Stimulated activated memory B cell treated with anti-CD40 and anti-IgM and Interleukin-4, amounts not matched to agents 10 μg/mL and 1 μg/mL and 100 μg/mL, for 72 hours (primary cell): ENCODE data around the gene TM9SF4.
"Not testable (repeated sequence)": the region's sequence is repeated elsewhere in the genome, so short reads cannot be mapped to it uniquely, and the experiment has no call there.

ENCODE experiments used
- ATAC-seq: fragments of 150-1000 bp; cut with Tn5 transposase; 2 replicates; pipeline ENCODE4 v1.10.0; 2021
- H3K27ac Mint-ChIP-seq: one replicate; pipeline ENCODE4 v1.8.0; 2022; ENCODE audit warnings: mild to moderate bottlenecking, mixed read lengths
- H3K27me3 Mint-ChIP-seq: one replicate; pipeline ENCODE4 v1.8.0; 2022; ENCODE audit warnings: mixed read lengths
- H3K36me3 Mint-ChIP-seq: one replicate; pipeline ENCODE4 v1.8.0; 2022; ENCODE audit warnings: mixed read lengths
- H3K4me1 Mint-ChIP-seq: one replicate; pipeline ENCODE4 v1.8.0; 2022; ENCODE audit warnings: mixed read lengths
- H3K4me3 Mint-ChIP-seq: one replicate; pipeline ENCODE4 v1.8.0; 2022; ENCODE audit warnings: mild to moderate bottlenecking, moderate library complexity, mixed read lengths
- H3K9me3 Mint-ChIP-seq: one replicate; pipeline ENCODE4 v1.8.0; 2022; ENCODE audit warnings: mixed read lengths

TM9SF4 gene

DNA sequence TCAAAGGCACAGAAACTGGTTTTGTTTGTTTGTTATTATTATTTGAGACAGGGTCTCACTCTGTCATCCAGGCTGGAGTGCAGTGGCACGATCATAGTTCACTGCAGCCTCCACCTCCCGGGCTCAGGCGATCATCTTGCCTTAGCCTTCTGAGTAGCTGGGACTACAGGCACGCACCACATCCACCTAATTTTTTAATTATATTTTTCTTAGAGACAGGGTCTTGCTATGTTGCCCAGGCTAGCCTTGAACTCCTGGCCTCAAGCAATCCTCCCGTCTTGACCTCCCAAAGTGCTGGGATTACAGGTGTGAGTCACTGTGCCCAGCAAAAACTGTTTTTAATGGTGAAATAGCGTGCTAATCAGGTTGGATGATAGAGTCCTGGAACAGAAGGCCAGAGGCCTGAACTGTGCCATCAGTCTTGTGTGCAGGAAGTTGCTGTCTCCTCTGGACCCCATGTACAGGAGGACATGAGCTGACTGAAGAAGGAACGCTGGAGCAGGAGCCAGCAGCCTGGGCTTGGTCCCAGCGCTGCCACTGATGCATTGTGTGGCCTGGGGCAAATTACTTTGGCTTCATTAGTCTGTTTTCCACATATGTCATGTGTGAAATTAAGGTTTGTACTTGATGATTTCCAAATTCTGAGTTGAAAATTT is 4.9 kb downstream of the TM9SF4 start:
- Mint-ChIP-seq H3K27me3 (no peaks in the 10 kb centered on the region), H3K36me3 (peaks cover 13% of the 10 kb centered on the region), H3K9me3 (no peaks in the 10 kb centered on the region), H3K4me1 (peaks cover 56% of the 10 kb centered on the region), H3K4me3 (no peak overlapping the region), H3K27ac (no peak overlapping the region)
- no peak for ATAC-seq

DNA sequence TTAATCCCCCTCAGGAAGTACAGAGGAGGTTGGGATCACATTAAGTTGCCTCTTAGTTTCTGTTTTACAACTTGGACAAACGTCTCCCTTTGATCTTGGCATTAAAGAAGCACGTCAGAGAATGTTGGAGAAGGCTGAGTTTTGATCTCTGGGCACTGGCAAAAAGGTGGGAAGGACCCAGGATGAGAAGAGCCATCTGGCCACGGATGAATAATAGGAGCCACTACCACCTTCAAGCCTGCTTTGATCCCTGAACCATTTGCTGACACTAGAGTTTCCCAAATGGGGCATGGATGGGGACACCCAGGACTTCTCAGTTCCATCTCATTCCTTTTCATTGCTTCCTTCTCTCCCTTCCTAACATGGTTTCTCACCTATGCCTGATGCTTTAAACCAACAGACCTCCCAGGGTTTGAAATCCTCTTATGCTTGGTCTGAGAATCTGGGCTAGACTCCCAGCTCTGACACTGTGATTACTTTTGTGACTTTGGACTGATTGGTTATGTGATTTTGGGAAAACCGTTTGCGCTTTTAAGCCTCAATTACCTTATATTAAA is 5.8 kb downstream of the TM9SF4 start:
- H3K4me3 Mint-ChIP-seq: no peak overlapping the region
- no peak for ATAC-seq
- no peaks in the 10 kb centered on the region for H3K27me3 Mint-ChIP-seq
- H3K27ac Mint-ChIP-seq: no peak overlapping the region
- H3K36me3 Mint-ChIP-seq: peaks cover 13% of the 10 kb centered on the region
- H3K4me1 Mint-ChIP-seq: peaks cover 52% of the 10 kb centered on the region
- H3K9me3 Mint-ChIP-seq: no peaks in the 10 kb centered on the region

DNA sequence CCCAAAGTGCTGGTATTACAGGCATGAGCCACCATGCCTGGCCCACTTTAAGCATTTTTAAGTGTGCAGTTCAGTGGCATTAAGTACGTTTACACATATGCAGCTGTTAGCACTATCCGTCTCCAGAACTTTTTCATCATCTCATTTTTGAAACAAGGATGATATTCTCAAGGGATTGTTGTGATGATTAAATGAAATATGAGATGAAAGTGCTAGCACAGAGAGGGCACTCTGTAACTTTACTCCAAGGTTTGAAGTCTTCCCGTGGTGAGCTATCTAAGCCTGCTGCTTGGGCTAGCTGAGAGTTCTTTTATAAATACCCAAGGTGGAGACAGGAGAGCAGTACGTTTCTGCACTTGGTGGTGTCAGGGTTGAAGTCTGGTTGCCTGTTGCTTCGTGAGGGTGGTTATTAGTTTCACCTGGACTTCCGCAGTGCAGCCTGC is 6.6 kb downstream of the TM9SF4 start:
- H3K9me3 Mint-ChIP-seq: no peaks in the 10 kb centered on the region
- H3K36me3 Mint-ChIP-seq: peaks cover 13% of the 10 kb centered on the region
- no peaks in the 10 kb centered on the region for H3K27me3 Mint-ChIP-seq
- peaks cover 47% of the 10 kb centered on the region for H3K4me1 Mint-ChIP-seq
- no peak overlapping the region for H3K4me3 Mint-ChIP-seq
- ATAC-seq: no peak
- H3K27ac Mint-ChIP-seq: no peak overlapping the region

DNA sequence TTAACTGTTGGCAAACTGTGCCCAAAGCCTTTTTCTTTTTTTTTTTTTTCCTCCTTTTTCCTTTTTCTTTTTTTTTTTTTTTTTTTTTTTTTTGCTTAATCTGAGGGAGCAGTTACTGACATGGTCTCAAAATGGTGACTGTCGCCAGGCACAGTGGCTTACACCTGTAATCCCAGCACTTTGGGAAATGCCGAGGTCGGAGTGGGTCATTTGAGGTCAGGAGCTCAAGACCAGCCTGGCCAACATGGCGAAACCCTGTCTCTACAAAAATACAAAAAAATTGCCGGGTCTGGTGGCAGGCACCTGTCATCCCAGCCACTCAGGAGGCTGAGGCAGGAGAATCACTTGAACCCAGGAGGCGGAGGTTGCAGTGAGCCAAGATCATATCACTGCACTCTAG is 7.3 kb downstream of the TM9SF4 start:
- H3K27me3 Mint-ChIP-seq, H3K36me3 Mint-ChIP-seq, H3K9me3 Mint-ChIP-seq, H3K4me3 Mint-ChIP-seq, H3K27ac Mint-ChIP-seq, ATAC-seq: not testable (repeated sequence)
- peaks cover 40% of the 10 kb centered on the region for H3K4me1 Mint-ChIP-seq

DNA sequence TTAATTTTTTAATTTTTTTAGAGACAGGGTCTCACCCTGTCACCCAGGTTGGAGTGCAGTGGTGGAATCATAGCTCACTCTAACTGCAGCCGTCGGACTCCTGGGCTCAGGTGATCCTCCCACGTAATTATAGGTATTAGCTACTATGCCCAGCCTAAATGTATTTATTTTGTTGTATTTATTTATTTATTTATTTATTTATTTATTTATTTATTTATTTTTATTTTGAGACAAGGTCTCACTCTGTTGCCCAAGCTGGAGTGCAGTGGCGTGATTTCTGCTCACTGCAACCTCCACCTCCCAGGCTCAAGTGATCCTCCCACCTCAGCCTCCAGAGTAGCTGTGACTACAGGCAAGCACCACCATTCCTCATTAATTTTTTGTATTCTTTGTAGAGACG is 8.9 kb downstream of the TM9SF4 start:
- Mint-ChIP-seq H3K36me3 (peaks cover 13% of the 10 kb centered on the region), H3K4me1 (peaks cover 27% of the 10 kb centered on the region)
- not testable (repeated sequence) for H3K27me3 Mint-ChIP-seq, H3K9me3 Mint-ChIP-seq, H3K4me3 Mint-ChIP-seq, ATAC-seq, H3K27ac Mint-ChIP-seq

DNA sequence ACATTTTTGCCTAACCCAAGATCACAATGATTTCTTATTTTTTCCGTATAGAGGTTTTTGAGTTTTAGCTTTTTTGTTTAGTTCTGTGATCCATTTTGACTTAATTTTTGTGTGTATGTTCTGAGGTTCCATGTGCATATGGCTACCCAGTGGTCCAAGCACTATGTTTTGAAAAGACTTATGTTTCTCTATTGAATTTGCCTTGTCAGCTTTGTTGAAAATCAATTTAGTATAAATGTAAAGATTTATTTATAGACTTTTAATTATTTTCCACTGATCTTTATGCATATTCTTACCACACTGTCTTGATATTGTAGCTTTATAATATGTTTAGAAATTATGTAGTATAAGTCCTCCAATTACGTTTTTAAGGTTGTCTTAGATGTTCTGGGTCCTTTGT is 10.2 kb downstream of the TM9SF4 start:
- H3K27ac Mint-ChIP-seq: no peak overlapping the region
- H3K27me3 Mint-ChIP-seq: no peaks in the 10 kb centered on the region
- ATAC-seq: no peak
- H3K9me3 Mint-ChIP-seq: no peaks in the 10 kb centered on the region
- H3K4me1 Mint-ChIP-seq: peaks cover 29% of the 10 kb centered on the region
- H3K4me3 Mint-ChIP-seq: no peak overlapping the region
- peaks cover 18% of the 10 kb centered on the region for H3K36me3 Mint-ChIP-seq

DNA sequence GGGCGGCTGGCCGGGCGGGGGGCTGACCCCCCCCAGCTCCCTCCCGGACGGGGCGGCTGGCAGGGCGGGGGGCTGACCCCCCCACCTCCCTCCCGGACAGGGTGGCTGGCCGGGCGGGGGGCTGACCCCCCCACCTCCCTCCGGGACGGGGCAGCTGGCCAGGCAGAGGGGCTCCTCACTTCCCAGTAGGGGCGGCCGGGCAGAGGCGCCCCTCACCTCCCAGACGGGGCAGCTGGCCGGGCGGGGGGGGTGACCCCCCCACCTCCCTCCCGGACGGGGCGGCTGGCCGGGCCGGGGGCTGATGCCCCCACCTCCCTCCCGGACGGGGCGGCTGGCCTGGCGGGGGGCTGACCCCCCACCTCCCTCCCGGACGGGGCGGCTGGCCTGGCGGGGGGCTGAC is 12.4 kb downstream of the TM9SF4 start:
- not testable (repeated sequence) for H3K4me3 Mint-ChIP-seq, H3K27ac Mint-ChIP-seq, H3K9me3 Mint-ChIP-seq, H3K27me3 Mint-ChIP-seq, ATAC-seq
- Mint-ChIP-seq H3K4me1 (peaks cover 17% of the 10 kb centered on the region), H3K36me3 (peaks cover 18% of the 10 kb centered on the region)

DNA sequence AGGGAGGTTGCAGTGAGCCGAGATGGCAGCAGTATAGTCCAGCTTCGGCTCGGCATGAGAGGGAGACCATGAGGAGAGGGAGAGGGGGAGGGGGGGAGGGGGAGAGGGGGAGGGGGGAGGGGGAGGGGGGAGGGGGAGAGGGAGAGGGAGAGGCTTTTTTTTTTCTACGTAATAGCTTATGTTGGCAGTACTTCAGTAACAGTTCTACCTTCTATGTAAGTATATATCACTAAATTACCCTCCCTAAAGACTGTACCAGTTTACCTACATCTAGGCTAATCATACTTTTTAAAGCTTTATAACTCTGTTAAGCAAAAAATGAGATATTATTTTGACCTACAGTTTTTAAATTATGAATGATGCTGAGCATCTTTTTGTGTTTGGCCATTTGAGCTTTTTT is 13.6 kb downstream of the TM9SF4 start:
- ATAC-seq: no peak
- peaks cover 11% of the 10 kb centered on the region for H3K4me1 Mint-ChIP-seq
- H3K27me3 Mint-ChIP-seq: no peaks in the 10 kb centered on the region
- no peaks in the 10 kb centered on the region for H3K9me3 Mint-ChIP-seq
- H3K4me3 Mint-ChIP-seq: no peak overlapping the region
- peaks cover 22% of the 10 kb centered on the region for H3K36me3 Mint-ChIP-seq
- H3K27ac Mint-ChIP-seq: no peak overlapping the region

DNA sequence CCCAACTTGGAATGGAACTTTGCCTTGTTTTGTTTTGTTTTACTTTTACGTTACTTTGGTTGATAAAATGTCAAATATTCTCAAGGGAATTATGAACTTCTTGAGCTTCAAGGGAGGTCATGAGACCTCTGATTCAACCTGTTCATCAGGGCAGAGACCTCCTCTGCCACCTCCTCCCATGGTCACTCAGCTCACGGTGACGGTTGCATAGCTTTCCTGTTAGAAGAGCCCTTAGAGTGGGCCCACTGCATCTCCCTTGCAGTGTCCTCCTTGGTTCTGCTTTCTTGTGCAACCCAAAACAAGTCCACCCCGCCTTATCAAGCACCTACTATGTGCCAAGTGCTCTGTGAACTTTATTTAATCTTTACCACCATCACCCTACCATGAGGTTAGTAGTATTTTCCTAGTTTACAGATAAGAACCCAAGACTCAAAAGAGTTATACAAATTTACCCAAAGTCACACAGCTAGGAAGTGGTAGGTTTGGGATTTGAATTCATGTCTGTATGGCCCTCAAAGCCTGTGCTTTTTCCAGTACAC is 15.5 kb downstream of the TM9SF4 start:
- Mint-ChIP-seq H3K4me3 (no peak overlapping the region), H3K27ac (no peak overlapping the region), H3K36me3 (peaks cover 22% of the 10 kb centered on the region), H3K9me3 (no peaks in the 10 kb centered on the region), H3K4me1 (peaks cover 13% of the 10 kb centered on the region), H3K27me3 (no peaks in the 10 kb centered on the region)
- ATAC-seq: no peak

DNA sequence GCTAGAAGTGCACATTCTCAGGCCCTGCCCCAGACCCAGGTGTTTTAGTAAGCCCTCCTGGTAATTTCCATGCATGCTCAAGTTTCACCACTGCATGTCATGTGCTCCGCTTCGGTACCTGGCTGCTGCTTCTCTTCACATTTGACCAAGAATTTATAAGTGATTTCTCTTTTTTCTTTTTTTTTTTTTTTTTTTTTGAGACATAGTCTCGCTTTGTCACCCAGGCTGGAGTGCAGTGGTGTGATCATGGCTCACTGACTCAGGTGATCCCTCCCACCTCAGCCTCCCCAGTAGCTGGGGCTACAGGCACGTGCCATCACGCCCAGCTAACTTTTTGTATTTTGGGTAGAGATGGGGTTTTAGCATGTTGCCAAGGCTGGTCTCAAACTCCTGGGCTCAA is 16.0 kb downstream of the TM9SF4 start:
- ATAC-seq: no peak
- H3K4me1 Mint-ChIP-seq: peaks cover 18% of the 10 kb centered on the region
- peaks cover 27% of the 10 kb centered on the region for H3K36me3 Mint-ChIP-seq
- no peak overlapping the region for H3K27ac Mint-ChIP-seq
- H3K27me3 Mint-ChIP-seq: no peaks in the 10 kb centered on the region
- no peaks in the 10 kb centered on the region for H3K9me3 Mint-ChIP-seq
- no peak overlapping the region for H3K4me3 Mint-ChIP-seq

DNA sequence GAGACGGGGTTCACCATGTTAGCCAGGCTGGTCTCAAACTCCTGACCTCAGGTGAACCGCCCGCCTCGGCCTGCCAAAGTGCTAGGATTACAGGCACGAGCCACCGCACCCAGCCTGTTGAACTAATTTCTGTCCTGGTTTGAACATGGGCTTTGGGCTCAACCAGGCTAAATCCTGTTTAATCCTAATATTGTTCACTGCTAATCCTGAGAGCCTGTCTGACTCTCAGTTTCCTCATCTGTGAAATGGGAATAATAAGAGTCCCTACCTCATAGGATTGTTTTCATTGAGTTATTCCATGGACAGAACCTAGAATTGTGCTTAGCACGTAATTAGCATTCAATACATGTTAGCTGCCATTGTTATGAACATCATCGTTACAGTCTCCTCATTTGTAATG is 17.4 kb downstream of the TM9SF4 start:
- Mint-ChIP-seq H3K4me1 (peaks cover 32% of the 10 kb centered on the region), H3K9me3 (no peaks in the 10 kb centered on the region), H3K4me3 (no peak overlapping the region), H3K36me3 (peaks cover 41% of the 10 kb centered on the region), H3K27me3 (no peaks in the 10 kb centered on the region), H3K27ac (no peak overlapping the region)
- ATAC-seq: no peak

DNA sequence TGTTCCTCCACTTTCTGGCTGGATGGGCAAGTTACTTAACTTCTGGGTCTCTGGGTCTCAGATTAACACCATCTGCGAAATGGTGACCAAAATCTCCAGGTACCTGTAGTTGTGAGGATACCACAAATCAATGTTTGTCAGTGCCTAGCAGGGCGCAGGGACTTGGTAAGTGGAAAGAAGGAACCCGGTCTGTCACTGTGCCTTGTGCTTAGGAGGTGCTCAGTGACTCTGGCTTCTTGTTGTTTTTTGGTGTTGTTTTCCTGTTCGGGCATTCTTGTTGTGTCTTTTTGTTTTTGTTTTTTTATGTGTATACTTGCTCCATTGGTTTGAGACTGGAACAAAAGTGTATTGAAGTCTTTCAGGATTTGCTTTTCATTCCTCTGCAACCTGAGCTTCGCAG is 17.8 kb downstream of the TM9SF4 start:
- Mint-ChIP-seq H3K27ac (no peak overlapping the region), H3K9me3 (no peaks in the 10 kb centered on the region), H3K4me1 (peaks cover 35% of the 10 kb centered on the region), H3K27me3 (no peaks in the 10 kb centered on the region), H3K36me3 (peaks cover 45% of the 10 kb centered on the region), H3K4me3 (no peak overlapping the region)
- ATAC-seq: no peak

DNA sequence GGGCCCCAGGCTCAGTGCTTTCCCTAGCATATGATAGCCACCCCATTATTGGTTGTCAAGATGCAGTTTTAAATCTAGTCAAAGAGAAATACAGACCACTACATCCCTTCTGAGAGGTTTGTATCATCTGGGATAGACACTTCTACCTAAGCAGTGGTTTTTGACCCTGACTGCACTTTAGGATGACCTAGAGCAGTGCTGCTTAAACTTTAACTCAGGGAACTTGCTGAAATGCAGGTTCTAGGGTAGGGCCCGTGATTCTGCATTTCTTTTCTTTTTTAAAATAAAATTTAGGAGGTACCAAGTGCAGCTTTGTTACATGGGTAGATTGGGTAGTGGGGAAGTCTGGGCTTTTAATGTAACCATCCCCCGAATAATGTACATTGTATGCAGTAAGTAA is 18.7 kb downstream of the TM9SF4 start:
- Mint-ChIP-seq H3K36me3 (peaks cover 45% of the 10 kb centered on the region), H3K4me1 (peaks cover 39% of the 10 kb centered on the region), H3K9me3 (no peaks in the 10 kb centered on the region), H3K27me3 (no peaks in the 10 kb centered on the region), H3K4me3 (no peak overlapping the region), H3K27ac (no peak overlapping the region)
- ATAC-seq: no peak

DNA sequence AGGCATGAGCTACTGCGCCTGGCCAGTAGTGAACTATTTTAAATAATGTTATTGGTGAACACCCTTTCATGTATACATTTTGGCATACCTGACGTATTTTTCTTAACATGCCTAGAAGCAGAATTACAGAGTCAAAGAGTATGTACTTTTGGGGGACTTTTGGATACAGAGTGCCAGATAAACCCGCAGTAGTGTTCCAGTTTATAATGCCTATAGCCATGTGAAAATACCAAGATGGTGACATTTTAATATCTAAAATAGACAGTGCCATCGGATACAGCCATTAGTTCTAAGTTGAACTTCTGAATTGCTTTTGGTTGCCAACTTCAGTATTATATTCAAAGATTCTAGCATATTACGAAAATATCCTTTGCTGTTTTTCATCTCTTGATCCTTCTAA is 20.3 kb downstream of the TM9SF4 start:
- Mint-ChIP-seq H3K9me3 (no peaks in the 10 kb centered on the region), H3K4me3 (no peak overlapping the region), H3K36me3 (peaks cover 44% of the 10 kb centered on the region), H3K27me3 (no peaks in the 10 kb centered on the region), H3K27ac (no peak overlapping the region), H3K4me1 (peaks cover 34% of the 10 kb centered on the region)
- ATAC-seq: no peak

DNA sequence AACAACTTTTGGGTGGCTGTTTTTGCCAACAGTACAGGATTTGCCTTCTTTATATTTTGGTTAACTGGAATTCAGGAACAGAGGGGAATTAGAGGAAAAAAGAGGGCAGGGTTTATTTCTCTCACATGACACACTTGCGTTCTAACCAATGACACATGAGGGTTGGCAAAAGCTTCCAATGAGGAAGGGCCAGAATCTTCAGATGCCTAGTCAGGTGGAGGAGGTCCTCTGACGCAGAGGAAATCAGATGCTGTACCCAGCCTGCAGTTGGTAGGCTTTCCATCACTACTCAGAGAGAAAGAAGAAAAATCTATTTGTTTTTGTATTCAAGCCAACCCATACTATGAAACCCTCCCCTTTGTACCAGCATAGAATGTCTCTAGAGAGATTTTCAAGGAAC is 20.8 kb downstream of the TM9SF4 start:
- ATAC-seq: no peak
- Mint-ChIP-seq H3K9me3 (no peaks in the 10 kb centered on the region), H3K36me3 (peaks cover 47% of the 10 kb centered on the region), H3K4me1 (peaks cover 31% of the 10 kb centered on the region), H3K27ac (no peak overlapping the region), H3K4me3 (no peak overlapping the region), H3K27me3 (no peaks in the 10 kb centered on the region)

DNA sequence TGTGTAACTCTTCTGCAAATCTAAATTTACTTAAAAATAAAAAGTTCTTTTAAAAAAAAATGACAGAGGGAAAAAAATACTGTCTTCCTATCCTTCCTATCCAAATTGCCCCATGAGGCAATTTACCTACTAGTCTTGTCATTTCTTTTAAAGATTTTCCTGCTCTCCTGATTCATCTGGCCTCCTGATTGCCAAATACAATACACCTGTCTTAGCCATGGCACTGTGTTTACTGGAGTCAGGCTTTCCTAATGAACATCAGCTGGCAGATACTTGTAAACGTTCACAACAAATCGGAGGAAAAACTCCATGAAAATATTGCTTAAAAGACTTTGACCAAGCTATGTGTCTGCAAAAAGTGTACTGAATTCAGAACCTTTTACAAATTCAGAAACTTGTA is 21.5 kb downstream of the TM9SF4 start:
- peaks cover 47% of the 10 kb centered on the region for H3K36me3 Mint-ChIP-seq
- no peaks in the 10 kb centered on the region for H3K27me3 Mint-ChIP-seq
- H3K4me3 Mint-ChIP-seq: no peak overlapping the region
- no peaks in the 10 kb centered on the region for H3K9me3 Mint-ChIP-seq
- no peak for ATAC-seq
- H3K27ac Mint-ChIP-seq: peak overlapping the region; percentile 16
- peaks cover 31% of the 10 kb centered on the region for H3K4me1 Mint-ChIP-seq
